H1 (cell line): ENCODE data around the gene UTP3.

Source experiments
- CHD1 ChIP-seq: IDR thresholded peaks from 2 replicates; pipeline ENCODE4 v1.6.1; 2012; ENCODE audit warnings: low read depth, low read length, improper control_type of control experiment
- EZH2 ChIP-seq: fragments of 200-600 bp; sonication (generic); IDR thresholded peaks from 2 replicates; pipeline ENCODE4 v1.7.1; 2012; ENCODE audit warnings: low read depth, mild to moderate bottlenecking, moderate library complexity, low read length, inconsistent platforms; ENCODE audit not compliant: severe bottlenecking
- GABPA ChIP-seq: IDR thresholded peaks from 2 replicates; pipeline ENCODE4 v1.6.1; 2011; ENCODE audit warnings: mild to moderate bottlenecking, low read length, moderate library complexity, borderline replicate concordance; ENCODE audit not compliant: insufficient read depth
- KDM1A ChIP-seq: fragments of 200-600, 300-600 bp; sonication (generic); IDR thresholded peaks from 2 replicates; pipeline ENCODE4 v1.7.1; 2016; ENCODE audit warnings: mild to moderate bottlenecking, low read length, borderline replicate concordance
- MAFK ChIP-seq: IDR thresholded peaks from 2 replicates; pipeline ENCODE4 v1.6.1; 2012; ENCODE audit warnings: low read depth, mild to moderate bottlenecking, improper control_type of control experiment, low read length
- POU5F1 ChIP-seq: IDR thresholded peaks from 2 replicates; pipeline ENCODE4 v1.6.1; 2011; ENCODE audit warnings: low read depth, mild to moderate bottlenecking, low read length, moderate library complexity
- RFX5 ChIP-seq: IDR thresholded peaks from 2 replicates; pipeline ENCODE4 v1.6.1; 2011; ENCODE audit warnings: low read depth, low read length, improper control_type of control experiment, borderline replicate concordance
- SRF ChIP-seq: IDR thresholded peaks from 2 replicates; pipeline ENCODE4 v1.6.1; 2011; ENCODE audit warnings: mild to moderate bottlenecking, low read depth, low read length, moderate library complexity
- TAF1 ChIP-seq: IDR thresholded peaks from 2 replicates; pipeline ENCODE4 v1.6.1; 2011; ENCODE audit warnings: mild to moderate bottlenecking, low read depth, low read length
- TBP ChIP-seq: IDR thresholded peaks from 2 replicates; pipeline ENCODE4 v1.6.1; 2011; ENCODE audit warnings: low read depth, low read length, improper control_type of control experiment
- TF ChIP-seq, protein P1 (sequence below), 3 experiments: IDR thresholded peaks; 1 replicate in 2 of 3; 2 replicates in 1 of 3; pipeline versions ENCODE4 v1.5.1 to v1.6.1; 2011; ENCODE audit warnings: low read length in 3 of 3, mild to moderate bottlenecking in 3 of 3, inconsistent platforms in 2 of 3, low read depth in 1 of 3, moderate library complexity in 1 of 3; ENCODE audit not compliant: insufficient read depth in 1 of 3; ENCODE audit errors: control extremely low read depth in 1 of 3
- TF ChIP-seq, protein P2 (sequence below): fragments of 300-600 bp; sonication (generic); IDR thresholded peaks from 2 replicates; pipeline ENCODE4 v1.7.1; 2012; ENCODE audit warnings: low read length, moderate library complexity, mild to moderate bottlenecking, inconsistent platforms; ENCODE audit not compliant: insufficient replicate concordance

DNA sequence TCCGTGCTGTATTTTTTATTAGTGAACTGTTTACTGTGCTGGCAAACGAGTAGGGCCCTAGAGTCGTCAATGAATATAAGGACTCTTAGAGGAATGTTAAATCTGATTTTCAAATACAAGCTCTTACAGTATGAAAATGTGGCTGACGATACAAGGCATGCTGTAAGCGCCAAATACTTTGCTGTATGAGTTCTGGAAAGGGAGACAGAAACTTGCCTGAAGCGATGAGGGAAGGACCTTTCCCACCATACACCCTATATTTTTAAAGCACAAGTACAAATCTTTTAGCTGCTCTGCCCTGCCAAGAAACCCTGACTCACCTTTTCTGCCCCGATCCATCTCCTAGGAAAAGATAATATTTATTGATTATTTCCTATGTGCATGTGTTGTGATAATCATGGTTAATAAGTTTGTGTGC, 17.7 kb downstream of the UTP3 start:
- TF ChIP-seq, protein P1, sequence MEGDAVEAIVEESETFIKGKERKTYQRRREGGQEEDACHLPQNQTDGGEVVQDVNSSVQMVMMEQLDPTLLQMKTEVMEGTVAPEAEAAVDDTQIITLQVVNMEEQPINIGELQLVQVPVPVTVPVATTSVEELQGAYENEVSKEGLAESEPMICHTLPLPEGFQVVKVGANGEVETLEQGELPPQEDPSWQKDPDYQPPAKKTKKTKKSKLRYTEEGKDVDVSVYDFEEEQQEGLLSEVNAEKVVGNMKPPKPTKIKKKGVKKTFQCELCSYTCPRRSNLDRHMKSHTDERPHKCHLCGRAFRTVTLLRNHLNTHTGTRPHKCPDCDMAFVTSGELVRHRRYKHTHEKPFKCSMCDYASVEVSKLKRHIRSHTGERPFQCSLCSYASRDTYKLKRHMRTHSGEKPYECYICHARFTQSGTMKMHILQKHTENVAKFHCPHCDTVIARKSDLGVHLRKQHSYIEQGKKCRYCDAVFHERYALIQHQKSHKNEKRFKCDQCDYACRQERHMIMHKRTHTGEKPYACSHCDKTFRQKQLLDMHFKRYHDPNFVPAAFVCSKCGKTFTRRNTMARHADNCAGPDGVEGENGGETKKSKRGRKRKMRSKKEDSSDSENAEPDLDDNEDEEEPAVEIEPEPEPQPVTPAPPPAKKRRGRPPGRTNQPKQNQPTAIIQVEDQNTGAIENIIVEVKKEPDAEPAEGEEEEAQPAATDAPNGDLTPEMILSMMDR (IDR thresholded peaks at IDR 0.05; ENCODE audit: control extremely low read depth in 1 of 3, insufficient read depth in 1 of 3, low read depth in 1 of 3, low read length in 3 of 3): no peak
- TF ChIP-seq, protein P2, sequence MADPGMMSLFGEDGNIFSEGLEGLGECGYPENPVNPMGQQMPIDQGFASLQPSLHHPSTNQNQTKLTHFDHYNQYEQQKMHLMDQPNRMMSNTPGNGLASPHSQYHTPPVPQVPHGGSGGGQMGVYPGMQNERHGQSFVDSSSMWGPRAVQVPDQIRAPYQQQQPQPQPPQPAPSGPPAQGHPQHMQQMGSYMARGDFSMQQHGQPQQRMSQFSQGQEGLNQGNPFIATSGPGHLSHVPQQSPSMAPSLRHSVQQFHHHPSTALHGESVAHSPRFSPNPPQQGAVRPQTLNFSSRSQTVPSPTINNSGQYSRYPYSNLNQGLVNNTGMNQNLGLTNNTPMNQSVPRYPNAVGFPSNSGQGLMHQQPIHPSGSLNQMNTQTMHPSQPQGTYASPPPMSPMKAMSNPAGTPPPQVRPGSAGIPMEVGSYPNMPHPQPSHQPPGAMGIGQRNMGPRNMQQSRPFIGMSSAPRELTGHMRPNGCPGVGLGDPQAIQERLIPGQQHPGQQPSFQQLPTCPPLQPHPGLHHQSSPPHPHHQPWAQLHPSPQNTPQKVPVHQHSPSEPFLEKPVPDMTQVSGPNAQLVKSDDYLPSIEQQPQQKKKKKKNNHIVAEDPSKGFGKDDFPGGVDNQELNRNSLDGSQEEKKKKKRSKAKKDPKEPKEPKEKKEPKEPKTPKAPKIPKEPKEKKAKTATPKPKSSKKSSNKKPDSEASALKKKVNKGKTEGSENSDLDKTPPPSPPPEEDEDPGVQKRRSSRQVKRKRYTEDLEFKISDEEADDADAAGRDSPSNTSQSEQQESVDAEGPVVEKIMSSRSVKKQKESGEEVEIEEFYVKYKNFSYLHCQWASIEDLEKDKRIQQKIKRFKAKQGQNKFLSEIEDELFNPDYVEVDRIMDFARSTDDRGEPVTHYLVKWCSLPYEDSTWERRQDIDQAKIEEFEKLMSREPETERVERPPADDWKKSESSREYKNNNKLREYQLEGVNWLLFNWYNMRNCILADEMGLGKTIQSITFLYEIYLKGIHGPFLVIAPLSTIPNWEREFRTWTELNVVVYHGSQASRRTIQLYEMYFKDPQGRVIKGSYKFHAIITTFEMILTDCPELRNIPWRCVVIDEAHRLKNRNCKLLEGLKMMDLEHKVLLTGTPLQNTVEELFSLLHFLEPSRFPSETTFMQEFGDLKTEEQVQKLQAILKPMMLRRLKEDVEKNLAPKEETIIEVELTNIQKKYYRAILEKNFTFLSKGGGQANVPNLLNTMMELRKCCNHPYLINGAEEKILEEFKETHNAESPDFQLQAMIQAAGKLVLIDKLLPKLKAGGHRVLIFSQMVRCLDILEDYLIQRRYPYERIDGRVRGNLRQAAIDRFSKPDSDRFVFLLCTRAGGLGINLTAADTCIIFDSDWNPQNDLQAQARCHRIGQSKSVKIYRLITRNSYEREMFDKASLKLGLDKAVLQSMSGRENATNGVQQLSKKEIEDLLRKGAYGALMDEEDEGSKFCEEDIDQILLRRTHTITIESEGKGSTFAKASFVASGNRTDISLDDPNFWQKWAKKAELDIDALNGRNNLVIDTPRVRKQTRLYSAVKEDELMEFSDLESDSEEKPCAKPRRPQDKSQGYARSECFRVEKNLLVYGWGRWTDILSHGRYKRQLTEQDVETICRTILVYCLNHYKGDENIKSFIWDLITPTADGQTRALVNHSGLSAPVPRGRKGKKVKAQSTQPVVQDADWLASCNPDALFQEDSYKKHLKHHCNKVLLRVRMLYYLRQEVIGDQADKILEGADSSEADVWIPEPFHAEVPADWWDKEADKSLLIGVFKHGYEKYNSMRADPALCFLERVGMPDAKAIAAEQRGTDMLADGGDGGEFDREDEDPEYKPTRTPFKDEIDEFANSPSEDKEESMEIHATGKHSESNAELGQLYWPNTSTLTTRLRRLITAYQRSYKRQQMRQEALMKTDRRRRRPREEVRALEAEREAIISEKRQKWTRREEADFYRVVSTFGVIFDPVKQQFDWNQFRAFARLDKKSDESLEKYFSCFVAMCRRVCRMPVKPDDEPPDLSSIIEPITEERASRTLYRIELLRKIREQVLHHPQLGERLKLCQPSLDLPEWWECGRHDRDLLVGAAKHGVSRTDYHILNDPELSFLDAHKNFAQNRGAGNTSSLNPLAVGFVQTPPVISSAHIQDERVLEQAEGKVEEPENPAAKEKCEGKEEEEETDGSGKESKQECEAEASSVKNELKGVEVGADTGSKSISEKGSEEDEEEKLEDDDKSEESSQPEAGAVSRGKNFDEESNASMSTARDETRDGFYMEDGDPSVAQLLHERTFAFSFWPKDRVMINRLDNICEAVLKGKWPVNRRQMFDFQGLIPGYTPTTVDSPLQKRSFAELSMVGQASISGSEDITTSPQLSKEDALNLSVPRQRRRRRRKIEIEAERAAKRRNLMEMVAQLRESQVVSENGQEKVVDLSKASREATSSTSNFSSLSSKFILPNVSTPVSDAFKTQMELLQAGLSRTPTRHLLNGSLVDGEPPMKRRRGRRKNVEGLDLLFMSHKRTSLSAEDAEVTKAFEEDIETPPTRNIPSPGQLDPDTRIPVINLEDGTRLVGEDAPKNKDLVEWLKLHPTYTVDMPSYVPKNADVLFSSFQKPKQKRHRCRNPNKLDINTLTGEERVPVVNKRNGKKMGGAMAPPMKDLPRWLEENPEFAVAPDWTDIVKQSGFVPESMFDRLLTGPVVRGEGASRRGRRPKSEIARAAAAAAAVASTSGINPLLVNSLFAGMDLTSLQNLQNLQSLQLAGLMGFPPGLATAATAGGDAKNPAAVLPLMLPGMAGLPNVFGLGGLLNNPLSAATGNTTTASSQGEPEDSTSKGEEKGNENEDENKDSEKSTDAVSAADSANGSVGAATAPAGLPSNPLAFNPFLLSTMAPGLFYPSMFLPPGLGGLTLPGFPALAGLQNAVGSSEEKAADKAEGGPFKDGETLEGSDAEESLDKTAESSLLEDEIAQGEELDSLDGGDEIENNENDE: no peak
- TF ChIP-seq POU5F1 (no peak), KDM1A (no peak), TBP (no peak), TAF1 (no peak), MAFK (no peak), EZH2 (no peak), CHD1 (no peak), RFX5 (no peak), GABPA (no peak), SRF (no peak)
